HEK293 (cell line): ENCODE data around the gene CABP4.

Source experiments
- ELK4 ChIP-seq: IDR thresholded peaks from 2 replicates; pipeline ENCODE4 v1.6.1; 2011; ENCODE audit warnings: mild to moderate bottlenecking, low read depth, low read length, borderline replicate concordance
- KLF9 ChIP-seq: fragments of 450-650 bp; formaldehyde crosslinking; IDR thresholded peaks from 2 replicates; pipeline ENCODE4 v1.5.1; 2016; ENCODE audit warnings: missing biosample characterization, missing genetic modification characterization, low read depth
- PBX3 ChIP-seq: sonication (generic); formaldehyde crosslinking; IDR thresholded peaks from 2 replicates; pipeline ENCODE4 v1.8.1; 2022; ENCODE audit warnings: mild to moderate bottlenecking, moderate library complexity, missing genetic modification reagents
- REPIN1 ChIP-seq: fragments of 450-650 bp; formaldehyde crosslinking; IDR thresholded peaks from 2 replicates; pipeline ENCODE4 v1.5.1; 2017; ENCODE audit warnings: missing biosample characterization, missing genetic modification characterization, low read depth
- TCF7L2 ChIP-seq: IDR thresholded peaks from 2 replicates; pipeline ENCODE4 v1.6.1; 2011; ENCODE audit warnings: low read depth, mild to moderate bottlenecking, inconsistent platforms, low read length, moderate library complexity, borderline replicate concordance
- TRIM28 ChIP-seq: IDR thresholded peaks from 2 replicates; pipeline ENCODE4 v1.6.1; 2011; ENCODE audit warnings: low read length, control low read depth, borderline replicate concordance
- ZBTB1 ChIP-seq: fragments of 450-650 bp; formaldehyde crosslinking; IDR thresholded peaks from 2 replicates; pipeline ENCODE4 v1.5.1; 2016; ENCODE audit warnings: missing biosample characterization, missing genetic modification characterization
- ZBTB17 ChIP-seq: fragments of 450-650 bp; formaldehyde crosslinking; IDR thresholded peaks from 2 replicates; pipeline ENCODE4 v1.5.1; 2016; ENCODE audit warnings: missing biosample characterization, missing genetic modification characterization
- ZEB2 ChIP-seq: fragments of 450-650 bp; formaldehyde crosslinking; IDR thresholded peaks from 2 replicates; pipeline ENCODE4 v1.5.1; 2016; ENCODE audit warnings: missing biosample characterization, missing genetic modification characterization
- ZFP3 ChIP-seq: fragments of 450-650 bp; formaldehyde crosslinking; IDR thresholded peaks from 2 replicates; pipeline ENCODE4 v1.5.1; 2016; ENCODE audit warnings: low read depth, missing biosample characterization, missing genetic modification characterization
- ZNF10 ChIP-seq: fragments of 450-650 bp; formaldehyde crosslinking; IDR thresholded peaks from 2 replicates; pipeline ENCODE4 v1.5.1; 2017; ENCODE audit warnings: missing biosample characterization, missing genetic modification characterization
- ZNF138 ChIP-seq: fragments of 450-650 bp; formaldehyde crosslinking; IDR thresholded peaks from 2 replicates; pipeline ENCODE4 v1.5.1; 2016; ENCODE audit warnings: missing biosample characterization, missing genetic modification characterization, borderline replicate concordance
- ZNF155 ChIP-seq: fragments of 450-650 bp; formaldehyde crosslinking; IDR thresholded peaks from 2 replicates; pipeline ENCODE4 v1.5.1; 2016; ENCODE audit warnings: missing biosample characterization, missing genetic modification characterization
- ZNF19 ChIP-seq: fragments of 450-650 bp; formaldehyde crosslinking; IDR thresholded peaks from 2 replicates; pipeline ENCODE4; 2016; ENCODE audit warnings: missing biosample characterization, missing genetic modification characterization, low read depth
- ZNF202 ChIP-seq: fragments of 450-650 bp; formaldehyde crosslinking; IDR thresholded peaks from 2 replicates; pipeline ENCODE4 v1.5.1; 2016; ENCODE audit warnings: missing biosample characterization, missing genetic modification characterization, borderline replicate concordance
- ZNF223 ChIP-seq: fragments of 450-650 bp; formaldehyde crosslinking; IDR thresholded peaks from 2 replicates; pipeline ENCODE4 v1.5.1; 2016; ENCODE audit warnings: missing biosample characterization, missing genetic modification characterization
- ZNF266 ChIP-seq: fragments of 450-650 bp; formaldehyde crosslinking; IDR thresholded peaks from 2 replicates; pipeline ENCODE4 v1.5.1; 2016; ENCODE audit warnings: missing biosample characterization, missing genetic modification characterization, low read depth
- ZNF292 ChIP-seq: fragments of 450-650 bp; formaldehyde crosslinking; IDR thresholded peaks from 2 replicates; pipeline ENCODE4 v1.5.1; 2016; ENCODE audit warnings: low read depth, missing biosample characterization, missing genetic modification characterization, borderline replicate concordance
- ZNF341 ChIP-seq: fragments of 450-650 bp; formaldehyde crosslinking; IDR thresholded peaks from 2 replicates; pipeline ENCODE4; 2016; ENCODE audit warnings: low read depth, missing biosample characterization, missing genetic modification characterization
- ZNF354C ChIP-seq: fragments of 450-650 bp; formaldehyde crosslinking; IDR thresholded peaks from 2 replicates; pipeline ENCODE4 v1.5.1; 2016; ENCODE audit warnings: missing biosample characterization, missing genetic modification characterization, low read depth, borderline replicate concordance
- ZNF394 ChIP-seq: fragments of 450-650 bp; formaldehyde crosslinking; IDR thresholded peaks from 2 replicates; pipeline ENCODE4 v1.5.1; 2016; ENCODE audit warnings: missing biosample characterization, missing genetic modification characterization, mild to moderate bottlenecking, moderate library complexity, borderline replicate concordance
- ZNF501 ChIP-seq: fragments of 450-650 bp; formaldehyde crosslinking; IDR thresholded peaks from 2 replicates; pipeline ENCODE4 v1.5.1; 2016; ENCODE audit warnings: missing biosample characterization, missing genetic modification characterization
- ZNF510 ChIP-seq: fragments of 450-650 bp; formaldehyde crosslinking; IDR thresholded peaks from 2 replicates; pipeline ENCODE4 v1.5.1; 2018; ENCODE audit warnings: mild to moderate bottlenecking, missing genetic modification characterization, missing biosample characterization; ENCODE audit not compliant: insufficient replicate concordance
- ZNF544 ChIP-seq: fragments of 450-650 bp; formaldehyde crosslinking; IDR thresholded peaks from 2 replicates; pipeline ENCODE4 v1.5.0; 2017; ENCODE audit warnings: missing biosample characterization, missing genetic modification characterization
- ZNF549 ChIP-seq: fragments of 450-650 bp; IDR thresholded peaks from 2 replicates; pipeline ENCODE4 v1.5.1; 2018; ENCODE audit warnings: missing biosample characterization, missing genetic modification characterization, mild to moderate bottlenecking, inconsistent platforms, moderate library complexity
- ZNF555 ChIP-seq: fragments of 450-650 bp; formaldehyde crosslinking; conservative IDR thresholded peaks from 2 replicates; pipeline ENCODE4 v1.5.1; 2017; ENCODE audit warnings: missing biosample characterization, mild to moderate bottlenecking, missing genetic modification characterization, inconsistent platforms
- ZNF558 ChIP-seq: fragments of 450-650 bp; formaldehyde crosslinking; IDR thresholded peaks from 2 replicates; pipeline ENCODE4 v1.5.1; 2016; ENCODE audit warnings: missing biosample characterization, missing genetic modification characterization
- ZNF623 ChIP-seq: fragments of 450-650 bp; formaldehyde crosslinking; IDR thresholded peaks from 2 replicates; pipeline ENCODE4 v1.5.1; 2016; ENCODE audit warnings: missing biosample characterization, missing genetic modification characterization
- ZNF624 ChIP-seq: fragments of 450-650 bp; formaldehyde crosslinking; IDR thresholded peaks from 2 replicates; pipeline ENCODE4 v1.5.1; 2017; ENCODE audit warnings: missing biosample characterization, missing genetic modification characterization
- ZNF830 ChIP-seq: fragments of 450-650 bp; IDR thresholded peaks from 2 replicates; pipeline ENCODE4 v1.5.0; 2018; ENCODE audit warnings: missing biosample characterization, missing genetic modification characterization, low read depth, mild to moderate bottlenecking, moderate library complexity
- ZNF837 ChIP-seq: fragments of 450-650 bp; formaldehyde crosslinking; IDR thresholded peaks from 2 replicates; pipeline ENCODE4 v1.5.1; 2016; ENCODE audit warnings: missing biosample characterization, missing genetic modification characterization
- ZNF843 ChIP-seq: fragments of 450-650 bp; formaldehyde crosslinking; IDR thresholded peaks from 2 replicates; pipeline ENCODE4 v1.5.1; 2016; ENCODE audit warnings: missing biosample characterization, missing genetic modification characterization
- TF ChIP-seq, protein P1 (sequence below): fragments of 450-650 bp; formaldehyde crosslinking; IDR thresholded peaks from 2 replicates; pipeline ENCODE4 v1.5.1; 2016; ENCODE audit warnings: missing biosample characterization, missing genetic modification characterization
- TF ChIP-seq, protein P2 (sequence below): fragments of 450-650 bp; formaldehyde crosslinking; optimal IDR thresholded peaks from 2 replicates; pipeline ENCODE3; 2016; ENCODE audit warnings: missing biosample characterization, mild to moderate bottlenecking, missing genetic modification characterization
- TF ChIP-seq, protein P3 (sequence below): fragments of 450-650 bp; formaldehyde crosslinking; IDR thresholded peaks from 2 replicates; pipeline ENCODE4; 2016; ENCODE audit warnings: missing biosample characterization, missing genetic modification characterization

CABP4 gene

DNA sequence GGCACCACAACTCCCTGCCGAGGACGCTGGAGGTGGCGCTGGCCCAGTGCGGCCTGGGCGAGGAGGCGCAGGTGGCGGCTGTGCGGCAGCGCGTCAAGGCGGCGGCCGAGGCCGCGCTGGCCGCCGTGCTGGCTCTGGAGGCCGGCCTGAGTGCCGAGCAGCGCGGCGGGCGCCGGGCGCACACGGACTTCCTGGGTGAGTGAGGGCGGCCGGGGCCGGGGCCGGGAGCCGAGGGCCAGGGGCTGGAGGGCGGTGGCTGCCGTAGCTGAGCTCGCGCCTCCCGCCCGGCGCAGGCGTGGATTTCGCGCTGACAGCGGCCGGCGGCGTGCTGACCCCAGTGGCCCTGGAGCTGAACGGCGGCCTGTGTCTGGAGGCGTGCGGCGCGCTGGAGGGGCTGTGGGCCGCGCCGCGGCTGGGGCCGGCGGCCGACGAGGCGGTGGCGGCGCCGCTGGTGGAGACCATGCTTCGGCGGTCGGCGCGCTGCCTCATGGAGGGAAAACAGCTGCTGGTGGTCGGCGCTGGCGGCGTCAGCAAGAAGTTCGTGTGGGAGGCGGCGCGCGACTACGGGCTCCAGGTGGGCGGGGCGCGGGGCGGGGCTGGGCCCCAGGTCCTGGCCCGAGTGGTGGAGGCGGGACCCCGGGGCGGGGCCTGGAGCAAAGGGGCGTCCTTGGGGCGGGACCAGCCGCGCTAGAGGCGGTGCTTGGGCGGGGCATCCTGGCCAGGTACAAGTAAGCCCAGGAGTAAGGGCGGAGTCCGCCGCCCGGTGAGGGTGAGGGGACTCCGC lies 34.3 kb upstream of the CABP4 start (continued):
- TF ChIP-seq ZNF223 (tag by site-specific recombination) (no peak), ZNF555 (no peak), ZNF830 (tag by site-specific recombination) (no peak), ZNF292 (no peak), ZNF10 (tag by site-specific recombination) (no peak), ZNF558 (tag by site-specific recombination) (no peak), ZNF266 (no peak), ZNF138 (tag by site-specific recombination) (no peak), ZNF202 (no peak), ZEB2 (tag by site-specific recombination) (no peak), TCF7L2 (no peak), ZNF501 (tag by site-specific recombination) (no peak), ELK4 (no peak), ZNF624 (tag by site-specific recombination) (no peak), ZNF19 (no peak), ZNF837 (no peak), ZNF623 (tag by site-specific recombination) (no peak), ZNF155 (tag by site-specific recombination) (no peak), ZNF341 (tag by site-specific recombination) (no peak), ZNF544 (tag by site-specific recombination) (no peak), ZNF510 (no peak), ZFP3 (tag by site-specific recombination) (no peak), PBX3 (CRISPR knock-in tag) (0 out of 2 replicates have a peak, but pooled peaks have one; percentile 28), REPIN1 (tag by site-specific recombination) (no peak), ZNF394 (tag by site-specific recombination) (no peak), ZBTB17 (tag by site-specific recombination) (no peak), TRIM28 (no peak), ZNF354C (no peak), ZBTB1 (tag by site-specific recombination) (no peak), ZNF843 (tag by site-specific recombination) (no peak), ZNF549 (tag by site-specific recombination) (no peak), KLF9 (tag by site-specific recombination) (peak; percentile 80)
- TF ChIP-seq, protein P1, sequence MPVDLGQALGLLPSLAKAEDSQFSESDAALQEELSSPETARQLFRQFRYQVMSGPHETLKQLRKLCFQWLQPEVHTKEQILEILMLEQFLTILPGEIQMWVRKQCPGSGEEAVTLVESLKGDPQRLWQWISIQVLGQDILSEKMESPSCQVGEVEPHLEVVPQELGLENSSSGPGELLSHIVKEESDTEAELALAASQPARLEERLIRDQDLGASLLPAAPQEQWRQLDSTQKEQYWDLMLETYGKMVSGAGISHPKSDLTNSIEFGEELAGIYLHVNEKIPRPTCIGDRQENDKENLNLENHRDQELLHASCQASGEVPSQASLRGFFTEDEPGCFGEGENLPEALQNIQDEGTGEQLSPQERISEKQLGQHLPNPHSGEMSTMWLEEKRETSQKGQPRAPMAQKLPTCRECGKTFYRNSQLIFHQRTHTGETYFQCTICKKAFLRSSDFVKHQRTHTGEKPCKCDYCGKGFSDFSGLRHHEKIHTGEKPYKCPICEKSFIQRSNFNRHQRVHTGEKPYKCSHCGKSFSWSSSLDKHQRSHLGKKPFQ: no peak
- TF ChIP-seq, protein P2, sequence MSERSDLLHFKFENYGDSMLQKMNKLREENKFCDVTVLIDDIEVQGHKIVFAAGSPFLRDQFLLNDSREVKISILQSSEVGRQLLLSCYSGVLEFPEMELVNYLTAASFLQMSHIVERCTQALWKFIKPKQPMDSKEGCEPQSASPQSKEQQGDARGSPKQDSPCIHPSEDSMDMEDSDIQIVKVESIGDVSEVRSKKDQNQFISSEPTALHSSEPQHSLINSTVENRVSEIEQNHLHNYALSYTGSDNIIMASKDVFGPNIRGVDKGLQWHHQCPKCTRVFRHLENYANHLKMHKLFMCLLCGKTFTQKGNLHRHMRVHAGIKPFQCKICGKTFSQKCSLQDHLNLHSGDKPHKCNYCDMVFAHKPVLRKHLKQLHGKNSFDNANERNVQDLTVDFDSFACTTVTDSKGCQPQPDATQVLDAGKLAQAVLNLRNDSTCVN: peak; percentile 36
- TF ChIP-seq, protein P3, sequence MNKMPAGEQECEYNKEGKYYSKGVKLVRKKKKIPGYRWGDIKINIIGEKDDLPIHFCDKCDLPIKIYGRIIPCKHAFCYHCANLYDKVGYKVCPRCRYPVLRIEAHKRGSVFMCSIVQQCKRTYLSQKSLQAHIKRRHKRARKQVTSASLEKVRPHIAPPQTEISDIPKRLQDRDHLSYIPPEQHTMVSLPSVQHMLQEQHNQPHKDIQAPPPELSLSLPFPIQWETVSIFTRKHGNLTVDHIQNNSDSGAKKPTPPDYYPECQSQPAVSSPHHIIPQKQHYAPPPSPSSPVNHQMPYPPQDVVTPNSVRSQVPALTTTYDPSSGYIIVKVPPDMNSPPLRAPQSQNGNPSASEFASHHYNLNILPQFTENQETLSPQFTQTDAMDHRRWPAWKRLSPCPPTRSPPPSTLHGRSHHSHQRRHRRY (tag by site-specific recombination): no peak
